ENCODE results near the gene PTPRD.

PTPRD gene

GRCh38 chr9:10144355-10144754 lies 468.4 kb downstream of the PTPRD start:
- no peak for DNase-seq (ENCODE audit: insufficient read length)
- TF ChIP-seq POLR2A (IDR thresholded peaks at IDR 0.05; ENCODE audit: low read depth, low read length) (no peak), POLR2AphosphoS5 (IDR thresholded peaks at IDR 0.05; ENCODE audit: low read depth, low read length) (no peak), TAF1 (IDR thresholded peaks at IDR 0.05; ENCODE audit: borderline replicate concordance, low read depth, low read length) (no peak)
- FAIRE-seq, result no peak

- no peak for TF ChIP-seq POLR2AphosphoS5 (IDR thresholded peaks at IDR 0.05; ENCODE audit: low read depth, low read length)
- TF ChIP-seq TAF1 (IDR thresholded peaks at IDR 0.05; ENCODE audit: borderline replicate concordance, low read depth, low read length), result no peak
- TF ChIP-seq POLR2A (IDR thresholded peaks at IDR 0.05; ENCODE audit: low read depth, low read length), result no peak
- FAIRE-seq, result no peak
- no peak for DNase-seq (ENCODE audit: insufficient read length)
Measured at GRCh38 chr9:10135553-10135952, 477.2 kb downstream of the PTPRD start.

- no peak for DNase-seq (ENCODE audit: insufficient read length)
- no peak for TF ChIP-seq POLR2AphosphoS5 (IDR thresholded peaks at IDR 0.05; ENCODE audit: low read depth, low read length)
- TF ChIP-seq POLR2A (IDR thresholded peaks at IDR 0.05; ENCODE audit: low read depth, low read length), result no peak
- FAIRE-seq, result no peak
Measured at GRCh38 chr9:10134266-10134665, 478.5 kb downstream of the PTPRD start.

GRCh38 chr9:10130061-10130675 lies 482.6 kb downstream of the PTPRD start:
- DNase-seq (ENCODE audit: insufficient read length) (no peak), FAIRE-seq (no peak)
- TF ChIP-seq POLR2A (IDR thresholded peaks at IDR 0.05; ENCODE audit: low read depth, low read length) (no peak), POLR2AphosphoS5 (IDR thresholded peaks at IDR 0.05; ENCODE audit: low read depth, low read length) (no peak), TAF1 (IDR thresholded peaks at IDR 0.05; ENCODE audit: borderline replicate concordance, low read depth, low read length) (no peak)

GRCh38 chr9:10127867-10128266 lies 484.9 kb downstream of the PTPRD start:
- TF ChIP-seq TAF1 (IDR thresholded peaks at IDR 0.05; ENCODE audit: borderline replicate concordance, low read depth, low read length) (no peak), POLR2A (IDR thresholded peaks at IDR 0.05; ENCODE audit: low read depth, low read length) (no peak), POLR2AphosphoS5 (IDR thresholded peaks at IDR 0.05; ENCODE audit: low read depth, low read length) (no peak)
- DNase-seq (ENCODE audit: insufficient read length) (no peak), FAIRE-seq (no peak)

- FAIRE-seq, result no peak
- no peak for DNase-seq (ENCODE audit: insufficient read length)
- TF ChIP-seq TAF1 (IDR thresholded peaks at IDR 0.05; ENCODE audit: borderline replicate concordance, low read depth, low read length) (no peak), POLR2AphosphoS5 (IDR thresholded peaks at IDR 0.05; ENCODE audit: low read depth, low read length) (no peak), POLR2A (IDR thresholded peaks at IDR 0.05; ENCODE audit: low read depth, low read length) (no peak)
Measured at GRCh38 chr9:10112798-10113197, 500.0 kb downstream of the PTPRD start.

GRCh38 chr9:10112070-10112469 lies 500.7 kb downstream of the PTPRD start:
- TF ChIP-seq POLR2A (IDR thresholded peaks at IDR 0.05; ENCODE audit: low read depth, low read length), result no peak
- FAIRE-seq (no peak), DNase-seq (ENCODE audit: insufficient read length) (no peak)

- FAIRE-seq, result no peak
- DNase-seq (ENCODE audit: insufficient read length), result no peak
- TF ChIP-seq TAF1 (IDR thresholded peaks at IDR 0.05; ENCODE audit: borderline replicate concordance, low read depth, low read length) (no peak), POLR2A (IDR thresholded peaks at IDR 0.05; ENCODE audit: low read depth, low read length) (no peak), POLR2AphosphoS5 (IDR thresholded peaks at IDR 0.05; ENCODE audit: low read depth, low read length) (no peak)
Measured at GRCh38 chr9:10108815-10109214, 504.0 kb downstream of the PTPRD start.

GRCh38 chr9:10104774-10105173 lies 508.0 kb downstream of the PTPRD start:
- DNase-seq (ENCODE audit: insufficient read length), result no peak
- no peak for FAIRE-seq
- no peak for TF ChIP-seq POLR2AphosphoS5 (IDR thresholded peaks at IDR 0.05; ENCODE audit: low read depth, low read length)
- TF ChIP-seq TAF1 (IDR thresholded peaks at IDR 0.05; ENCODE audit: borderline replicate concordance, low read depth, low read length), result no peak
- TF ChIP-seq POLR2A (IDR thresholded peaks at IDR 0.05; ENCODE audit: low read depth, low read length), result no peak

- FAIRE-seq, result no peak
- DNase-seq (ENCODE audit: insufficient read length), result no peak
- TF ChIP-seq POLR2A (IDR thresholded peaks at IDR 0.05; ENCODE audit: low read depth, low read length), result no peak
- TF ChIP-seq TAF1 (IDR thresholded peaks at IDR 0.05; ENCODE audit: borderline replicate concordance, low read depth, low read length), result no peak
- no peak for TF ChIP-seq POLR2AphosphoS5 (IDR thresholded peaks at IDR 0.05; ENCODE audit: low read depth, low read length)
Measured at GRCh38 chr9:10095208-10095607, 517.6 kb downstream of the PTPRD start.

GRCh38 chr9:10094563-10094962 lies 518.2 kb downstream of the PTPRD start:
- DNase-seq (ENCODE audit: insufficient read length), result no peak
- TF ChIP-seq TAF1 (IDR thresholded peaks at IDR 0.05; ENCODE audit: borderline replicate concordance, low read depth, low read length), result no peak
- no peak for TF ChIP-seq POLR2AphosphoS5 (IDR thresholded peaks at IDR 0.05; ENCODE audit: low read depth, low read length)
- no peak for TF ChIP-seq POLR2A (IDR thresholded peaks at IDR 0.05; ENCODE audit: low read depth, low read length)
- FAIRE-seq, result no peak

- FAIRE-seq (no peak), DNase-seq (ENCODE audit: insufficient read length) (no peak)
- TF ChIP-seq POLR2AphosphoS5 (IDR thresholded peaks at IDR 0.05; ENCODE audit: low read depth, low read length) (no peak), POLR2A (IDR thresholded peaks at IDR 0.05; ENCODE audit: low read depth, low read length) (no peak), TAF1 (IDR thresholded peaks at IDR 0.05; ENCODE audit: borderline replicate concordance, low read depth, low read length) (no peak)
Measured at GRCh38 chr9:10080012-10080411, 532.8 kb downstream of the PTPRD start.

All from GM12892 (cell line).